MM.1S (cell line): Measurements from ENCODE around the gene ATXN1.

ENCODE experiments used
- DNase-seq: peaks from one replicate; pipeline ENCODE4 v3.0.0-alpha.2; 2015
- H2AFZ ChIP-seq: fragments of 300-600 bp; sonication (generic); 2 replicates; pipeline ENCODE4 v1.6.0; 2016; ENCODE audit warnings: antibody characterized with exemption, low read length
- H3F3A ChIP-seq: fragments of 300-600 bp; sonication (generic); 2 replicates; pipeline ENCODE4 v1.6.1; 2016; ENCODE audit warnings: mild to moderate bottlenecking, antibody characterized with exemption, low read length, moderate library complexity, mixed read lengths; ENCODE audit not compliant: insufficient read depth
- H3K27ac ChIP-seq: fragments of 300-600 bp; sonication (generic); 2 replicates; pipeline ENCODE4 v1.5.1; 2016; ENCODE audit warnings: mild to moderate bottlenecking, low read length
- H3K27me3 ChIP-seq: fragments of 300-600 bp; sonication (generic); replicated peaks from 2 replicates; pipeline ENCODE4 v1.6.0; 2016; ENCODE audit warnings: low read length; ENCODE audit not compliant: insufficient read depth
- H3K36me3 ChIP-seq: fragments of 300-600 bp; sonication (generic); replicated peaks from 2 replicates; pipeline ENCODE4 v1.6.1; 2016; ENCODE audit warnings: mild to moderate bottlenecking, low read length, mixed read lengths; ENCODE audit not compliant: insufficient read depth
- H3K4me1 ChIP-seq: fragments of 300-600 bp; sonication (generic); 2 replicates; pipeline ENCODE4 v1.6.1; 2016; ENCODE audit warnings: low read length, mixed read lengths
- H3K4me2 ChIP-seq: fragments of 300-600 bp; sonication (generic); 2 replicates; pipeline ENCODE4 v1.6.0; 2016; ENCODE audit warnings: low read depth, low read length
- H3K4me3 ChIP-seq: fragments of 300-600 bp; sonication (generic); 2 replicates; pipeline ENCODE4 v1.5.1; 2016; ENCODE audit warnings: low read length, mixed read lengths
- H3K79me2 ChIP-seq: fragments of 300-600 bp; sonication (generic); 2 replicates; pipeline ENCODE4 v1.6.1; 2016; ENCODE audit warnings: mixed run types, low read length, mixed read lengths
- H3K9ac ChIP-seq: fragments of 300-600 bp; sonication (generic); 2 replicates; pipeline ENCODE4 v1.6.1; 2016; ENCODE audit warnings: low read length, mixed read lengths
- H3K9me2 ChIP-seq: fragments of 300-600 bp; sonication (generic); replicated peaks from 2 replicates; pipeline ENCODE4 v1.6.1; 2016; ENCODE audit warnings: mild to moderate bottlenecking, low read length, mixed read lengths; ENCODE audit not compliant: insufficient read depth
- H3K9me3 ChIP-seq: fragments of 300-600 bp; sonication (generic); replicated peaks from 2 replicates; pipeline ENCODE4 v1.6.1; 2016; ENCODE audit warnings: mild to moderate bottlenecking, low read length, mixed read lengths; ENCODE audit not compliant: insufficient read depth
- H4K20me1 ChIP-seq: fragments of 300-600 bp; sonication (generic); 2 replicates; pipeline ENCODE4 v1.6.1; 2016; ENCODE audit warnings: mild to moderate bottlenecking, low read length, moderate library complexity, mixed read lengths; ENCODE audit not compliant: insufficient read depth
- CTCF ChIP-seq: fragments of 300-600 bp; sonication (generic); IDR thresholded peaks from 2 replicates; pipeline ENCODE4 v1.5.1; 2016; ENCODE audit warnings: antibody characterized with exemption, low read length, mixed read lengths
- EZH2 ChIP-seq: fragments of 300-600 bp; sonication (generic); optimal IDR thresholded peaks from 2 replicates; pipeline ENCODE3; 2017; ENCODE audit warnings: low read depth, mild to moderate bottlenecking, antibody characterized with exemption, low read length, mixed read lengths
- EZH2phosphoT487 ChIP-seq: fragments of 300-600 bp; sonication (generic); IDR thresholded peaks from 2 replicates; pipeline ENCODE4 v1.6.1; 2018; ENCODE audit warnings: antibody characterized with exemption, low read length

Gene ATXN1

GRCh38 chr6:16419636-16420336 is 341.5 kb downstream of the ATXN1 start:
- peak overlapping the region; percentile 74; the same call in 1 of the 2 replicates for H3K4me2 ChIP-seq
- H3K4me3 ChIP-seq: no peak overlapping the region

GRCh38 chr6:16418151-16418550 is 343.1 kb downstream of the ATXN1 start:
- H4K20me1 ChIP-seq: no peaks in the 10 kb centered on the region
- no peaks in the 10 kb centered on the region for H3K9me2 ChIP-seq
- H3K4me3 ChIP-seq: no peak overlapping the region
- H3K27ac ChIP-seq: no peak overlapping the region
- H3K36me3 ChIP-seq: no peaks in the 10 kb centered on the region
- no peak overlapping the region for H3K4me2 ChIP-seq
- no peaks in the 10 kb centered on the region; the same call in 1 of the 2 replicates for H3F3A ChIP-seq
- no peaks in the 10 kb centered on the region for H3K9me3 ChIP-seq
- TF ChIP-seq EZH2 (no peak), EZH2phosphoT487 (no peak), CTCF (no peak)
- no peak overlapping the region for H3K9ac ChIP-seq
- H3K4me1 ChIP-seq: peaks cover 22% of the 10 kb centered on the region
- no peak overlapping the region for H2AFZ ChIP-seq
- no peaks in the 10 kb centered on the region for H3K27me3 ChIP-seq
- peaks cover 3% of the 10 kb centered on the region; the same call in 1 of the 2 replicates for H3K79me2 ChIP-seq
- no peak for DNase-seq

More at GRCh38 chr6:16419636-16420336, 341.5 kb downstream of the ATXN1 start:
- no peak for DNase-seq
- no peak overlapping the region for H3K27ac ChIP-seq
- H3K9me2 ChIP-seq: no peaks in the 10 kb centered on the region
- H3K9me3 ChIP-seq: no peaks in the 10 kb centered on the region
- H3K27me3 ChIP-seq: no peaks in the 10 kb centered on the region
- H3K4me1 ChIP-seq: peaks cover 15% of the 10 kb centered on the region
- no peak overlapping the region for H3K9ac ChIP-seq
- H3K36me3 ChIP-seq: no peaks in the 10 kb centered on the region
- H3F3A ChIP-seq: no peaks in the 10 kb centered on the region; the same call in 1 of the 2 replicates
- no peak overlapping the region for H2AFZ ChIP-seq
- H4K20me1 ChIP-seq: no peaks in the 10 kb centered on the region
- no peak for TF ChIP-seq EZH2
- no peak for TF ChIP-seq CTCF
- TF ChIP-seq EZH2phosphoT487: no peak
- H3K79me2 ChIP-seq: peaks cover 3% of the 10 kb centered on the region; the same call in 1 of the 2 replicates

GRCh38 chr6:16415677-16416076 is 345.6 kb downstream of the ATXN1 start:
- no peaks in the 10 kb centered on the region for H3F3A ChIP-seq
- no peak overlapping the region for H2AFZ ChIP-seq
- no peak overlapping the region for H3K4me3 ChIP-seq
- DNase-seq: no peak
- TF ChIP-seq EZH2phosphoT487: no peak
- TF ChIP-seq CTCF: no peak
- no peaks in the 10 kb centered on the region for H3K27me3 ChIP-seq
- no peak overlapping the region for H3K27ac ChIP-seq
- peaks cover 13% of the 10 kb centered on the region for H3K4me1 ChIP-seq
- H3K9ac ChIP-seq: no peak overlapping the region
- H3K9me3 ChIP-seq: no peaks in the 10 kb centered on the region
- H4K20me1 ChIP-seq: no peaks in the 10 kb centered on the region
- H3K9me2 ChIP-seq: no peaks in the 10 kb centered on the region
- no peaks in the 10 kb centered on the region for H3K36me3 ChIP-seq
- H3K4me2 ChIP-seq: no peak overlapping the region
- H3K79me2 ChIP-seq: peaks cover 3% of the 10 kb centered on the region; the same call in 1 of the 2 replicates
